OCI-M1 (cell line): Measurements from ENCODE around the gene CFAP77.

ENCODE experiments used
- DNase-seq: peaks from one replicate; lab custom pipeline; 2025; lab: John Stamatoyannopoulos, UW

Gene CFAP77

DNA sequence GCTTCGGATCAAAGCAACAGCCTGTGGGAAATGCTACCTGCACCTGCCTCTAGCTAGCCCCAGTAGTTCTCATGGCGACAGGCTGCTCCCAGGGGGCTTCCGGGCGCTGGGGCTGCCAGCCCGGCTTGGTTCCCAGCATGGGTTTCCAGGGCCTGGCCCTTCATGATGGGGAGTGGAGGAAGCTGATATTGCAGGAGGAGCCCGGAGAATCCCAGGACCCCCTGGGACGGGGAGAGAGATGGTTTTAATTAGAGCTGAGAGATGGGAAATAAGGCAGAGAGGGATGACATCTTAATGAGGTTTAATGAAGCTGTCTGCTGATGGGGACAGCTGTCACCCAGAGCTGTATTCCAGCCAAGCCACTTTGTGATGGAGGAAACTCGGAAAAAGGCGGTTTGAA lies 78.6 kb downstream of the CFAP77 start:
- no peak for DNase-seq

DNA sequence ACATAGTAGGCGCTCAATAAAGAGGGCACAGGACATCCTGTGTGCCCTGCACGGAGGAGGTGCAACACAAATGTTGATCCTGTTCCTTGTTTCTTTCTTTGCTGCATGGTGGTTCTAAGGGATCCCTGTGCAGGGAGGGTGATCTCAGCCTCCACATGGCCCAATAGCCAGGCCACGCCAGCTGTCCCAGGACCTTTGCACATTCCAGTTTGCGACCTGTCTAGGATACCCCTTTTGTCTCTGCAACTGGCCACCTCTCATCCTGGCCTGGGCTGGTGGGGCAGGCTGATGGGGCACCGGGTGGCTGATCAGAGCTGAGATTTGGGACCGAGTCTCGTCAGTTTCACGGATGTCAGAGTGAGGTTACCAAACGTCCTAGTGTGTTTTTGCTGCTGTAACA lies 79.5 kb downstream of the CFAP77 start:
- DNase-seq = no peak

DNA sequence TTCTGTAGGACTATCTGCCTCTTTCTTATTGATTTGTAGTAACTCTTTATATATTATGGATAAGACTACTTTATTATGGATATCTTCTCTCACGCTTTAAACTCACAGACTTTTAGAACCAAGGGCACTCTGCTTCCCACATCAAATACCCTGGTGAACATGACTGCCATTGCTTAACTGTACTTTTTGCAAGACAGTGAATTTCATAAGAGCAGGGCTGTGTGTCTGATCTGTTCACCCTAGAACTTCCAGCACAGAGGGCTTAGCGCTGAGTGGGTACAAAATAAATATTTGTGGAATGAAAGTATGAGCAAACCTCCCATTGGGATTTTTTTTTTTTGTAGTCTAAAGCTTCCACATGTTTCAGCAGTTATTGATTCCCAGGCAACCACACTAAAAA lies 84.8 kb downstream of the CFAP77 start:
- DNase-seq = no peak

DNA sequence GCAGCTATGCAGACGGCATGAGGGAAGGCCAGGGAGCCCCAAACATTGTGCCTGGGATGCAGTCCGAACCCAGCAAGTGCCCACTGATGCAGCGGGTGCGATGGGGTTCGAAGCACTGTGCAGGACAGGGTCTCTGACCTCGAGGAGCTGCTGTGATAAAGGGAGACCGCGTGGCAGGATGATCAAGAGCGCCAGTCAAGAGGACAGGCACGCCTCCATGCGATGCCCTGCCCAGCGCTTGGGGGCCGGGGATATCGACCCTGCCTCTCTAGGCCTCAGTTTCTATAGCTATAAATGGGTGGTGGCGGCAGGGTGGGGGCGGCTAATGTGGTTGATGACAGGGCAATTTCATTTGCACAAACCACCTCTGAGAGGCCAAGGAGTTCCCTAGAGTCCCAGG lies 87.7 kb downstream of the CFAP77 start:
- no peak for DNase-seq

DNA sequence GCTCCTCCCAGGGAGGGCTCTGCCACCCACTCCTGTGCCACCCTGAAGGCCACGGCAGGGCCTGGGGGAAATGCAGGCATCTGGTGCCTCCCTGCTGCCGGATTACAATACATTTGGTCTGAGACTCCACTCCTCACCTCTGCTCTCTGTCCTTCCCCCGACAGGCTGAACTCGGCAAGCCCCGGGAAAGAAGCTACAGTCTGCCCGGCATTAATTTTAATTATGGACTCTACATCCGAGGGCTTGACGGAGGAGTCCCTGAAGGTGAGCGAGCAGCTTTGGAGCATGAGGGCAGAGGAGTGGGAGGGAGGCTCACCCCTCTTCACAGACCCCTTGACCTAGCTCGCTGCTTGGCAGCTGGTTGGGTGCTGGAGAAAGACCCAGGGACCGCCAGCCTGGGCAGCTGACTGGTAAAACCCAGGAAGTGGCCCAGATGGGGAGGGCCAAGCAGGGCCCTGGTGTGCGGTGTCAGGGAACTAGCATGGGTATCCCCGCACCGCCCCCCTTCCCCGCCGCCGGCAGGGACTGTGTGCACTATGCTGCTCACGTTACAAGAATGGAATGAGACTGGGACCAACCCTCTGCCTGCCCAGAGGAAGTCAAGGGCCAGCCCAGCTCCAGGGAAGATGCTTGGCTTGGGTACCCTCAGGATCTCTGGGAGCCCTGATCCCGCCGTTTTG lies 88.7 kb downstream of the CFAP77 start:
- no peak for DNase-seq

DNA sequence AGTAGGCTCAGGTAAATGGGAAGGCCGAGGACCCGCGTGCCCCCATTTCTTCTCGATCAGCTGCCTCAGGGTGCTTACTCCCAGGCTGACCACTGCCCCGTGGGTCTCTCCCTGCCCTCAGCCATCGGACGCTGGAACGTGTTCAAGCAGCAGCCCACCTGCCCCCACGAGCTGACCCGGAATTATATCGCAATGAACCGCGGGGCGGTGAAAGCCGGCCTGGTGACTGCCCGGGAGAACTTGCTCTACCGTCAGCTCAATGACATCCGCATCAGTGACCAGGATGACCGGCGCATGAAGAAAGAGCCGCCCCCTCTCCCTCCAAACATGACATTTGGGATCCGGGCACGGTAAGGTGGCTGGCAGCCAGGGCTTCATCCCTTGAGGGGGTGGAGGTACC lies 89.2 kb downstream of the CFAP77 start:
- no peak for DNase-seq

DNA sequence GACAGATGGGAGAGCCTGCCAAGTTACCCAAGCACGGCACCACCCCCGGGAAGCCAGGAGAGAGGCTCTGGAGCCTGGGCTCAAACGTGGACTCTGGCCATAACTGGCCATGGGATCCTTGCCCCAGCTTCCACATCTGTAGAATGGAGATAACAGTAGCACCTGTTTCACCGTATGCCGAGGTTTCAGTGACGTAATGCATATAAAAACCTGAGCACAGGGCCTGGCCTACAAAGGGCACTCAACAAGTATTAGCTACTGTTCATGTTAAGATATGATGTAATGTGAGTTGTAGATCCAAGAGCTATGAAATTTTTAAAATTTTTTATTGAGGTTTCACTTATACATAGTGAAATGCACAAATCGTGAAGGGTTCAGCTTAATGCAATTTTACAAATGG lies 90.2 kb downstream of the CFAP77 start:
- DNase-seq = no peak

DNA sequence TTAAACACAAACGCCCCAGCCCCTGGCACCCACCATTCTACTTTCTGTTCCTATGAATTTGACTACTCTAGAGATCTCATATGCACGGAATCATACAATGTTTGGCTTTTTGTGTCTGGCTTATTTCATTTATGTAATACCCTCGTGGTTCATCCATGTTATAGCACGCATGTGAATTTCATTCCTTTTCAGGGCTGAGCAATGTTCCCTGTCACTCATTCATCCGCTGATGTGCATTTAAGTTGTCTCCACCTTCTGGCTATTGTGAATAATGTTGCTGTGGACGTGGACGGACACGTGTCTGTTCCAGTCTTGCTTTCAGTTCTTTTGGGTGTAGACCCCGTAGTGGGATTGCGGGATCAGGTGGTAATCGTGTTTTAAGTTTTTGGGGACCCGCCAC lies 92.5 kb downstream of the CFAP77 start:
- DNase-seq = no peak

DNA sequence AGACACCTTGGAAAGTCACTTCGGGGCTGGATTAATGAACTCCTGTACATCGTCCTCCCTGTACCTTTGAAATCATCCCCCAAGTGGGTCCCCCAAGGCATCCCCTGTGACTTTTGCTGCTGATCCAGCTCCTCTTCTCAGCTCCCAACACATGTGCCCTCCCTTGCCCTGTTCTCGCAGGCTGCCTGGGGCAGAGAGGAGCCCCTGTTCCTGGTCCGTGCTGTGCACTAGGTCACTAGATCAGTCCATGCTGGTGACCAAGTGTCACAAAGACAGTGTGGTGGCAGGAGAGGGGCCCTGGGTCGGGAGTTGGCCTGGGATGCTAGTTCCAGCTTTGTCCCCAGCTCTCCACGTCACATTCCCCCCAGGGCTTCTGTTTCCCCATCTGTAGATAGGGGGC lies 93.1 kb downstream of the CFAP77 start:
- DNase-seq = no peak

DNA sequence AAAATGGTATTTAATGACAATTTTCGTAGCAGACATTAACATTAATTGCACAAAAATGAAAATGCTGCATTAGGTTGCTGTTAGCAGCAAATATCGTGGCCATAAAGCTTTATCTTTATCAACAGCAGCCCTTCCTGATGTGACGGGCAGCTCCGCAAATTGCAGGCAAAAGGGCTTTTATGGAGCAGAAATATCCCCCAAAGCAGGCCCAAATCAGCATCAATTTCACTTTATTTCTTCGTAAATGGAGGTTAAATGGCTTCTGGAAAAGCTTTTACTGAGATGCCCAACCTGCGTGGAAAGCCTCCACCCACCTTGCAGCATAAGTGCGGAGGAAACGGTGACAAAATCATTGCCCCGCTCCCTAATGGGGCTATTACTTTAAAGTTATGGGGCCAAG lies 94.5 kb downstream of the CFAP77 start:
- no peak for DNase-seq

DNA sequence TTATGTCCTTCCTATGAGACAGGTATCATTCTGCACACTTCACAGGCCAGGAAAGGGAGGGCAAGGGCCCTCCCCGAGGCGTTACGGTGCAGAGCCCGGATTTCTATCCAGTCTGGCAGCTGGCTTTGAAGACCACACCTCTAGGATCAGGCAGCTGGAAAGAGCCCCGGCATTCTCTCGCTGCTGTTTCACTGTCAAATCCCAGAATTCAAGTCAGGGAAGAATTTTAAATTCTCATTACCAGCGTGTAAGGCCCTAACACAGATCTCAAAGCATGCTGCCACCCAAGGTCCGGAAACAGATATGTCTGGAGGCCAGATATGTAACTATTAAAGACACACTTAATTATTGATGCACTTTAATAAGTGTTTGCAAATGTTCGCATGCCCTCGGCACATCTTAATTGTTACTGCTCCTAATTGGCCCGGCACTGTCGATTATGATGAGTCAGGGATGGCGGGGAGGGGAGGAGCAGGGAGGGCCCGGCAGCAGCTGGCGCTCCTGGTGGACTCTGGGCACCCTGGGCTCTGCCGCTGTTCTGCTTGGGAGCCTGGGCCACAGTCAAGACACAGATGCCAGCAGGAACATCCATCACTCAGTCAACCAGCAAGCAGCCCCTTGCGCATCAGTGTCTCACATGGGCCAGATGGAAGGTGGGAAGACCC lies 96.1 kb downstream of the CFAP77 start:
- DNase-seq = no peak

DNA sequence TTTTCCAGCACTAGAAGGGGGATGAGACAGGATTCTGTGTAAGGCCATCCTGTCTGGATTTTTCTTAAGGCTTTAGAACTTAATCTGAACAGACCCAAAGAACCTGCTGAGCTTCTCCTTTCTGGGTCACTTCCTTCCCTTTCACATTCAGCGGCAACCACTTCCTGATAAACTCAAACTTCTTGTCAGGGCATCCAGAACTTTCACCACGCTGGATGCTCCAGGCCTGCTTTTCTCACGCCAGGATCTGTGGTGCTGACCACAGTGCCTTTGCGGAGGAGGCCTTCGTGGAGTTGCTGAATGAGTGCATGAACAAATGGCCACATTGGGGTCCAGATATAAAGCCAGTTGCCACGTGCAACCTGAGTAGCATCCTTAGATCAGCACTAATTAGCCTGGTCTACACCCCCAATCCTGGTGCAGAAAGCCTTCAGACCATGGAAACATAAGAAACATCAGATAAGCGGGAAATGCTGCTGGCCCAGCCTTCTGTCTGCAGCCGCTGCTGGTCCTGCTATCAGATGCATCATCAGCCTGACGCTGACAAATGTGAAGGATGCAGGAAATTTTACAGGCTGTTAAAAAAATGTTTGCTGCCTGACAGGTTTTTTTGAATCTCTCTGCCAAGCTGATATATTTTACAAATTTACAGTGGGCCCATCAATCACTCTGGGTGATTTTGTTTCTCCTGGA lies 97.1 kb downstream of the CFAP77 start:
- no peak for DNase-seq

DNA sequence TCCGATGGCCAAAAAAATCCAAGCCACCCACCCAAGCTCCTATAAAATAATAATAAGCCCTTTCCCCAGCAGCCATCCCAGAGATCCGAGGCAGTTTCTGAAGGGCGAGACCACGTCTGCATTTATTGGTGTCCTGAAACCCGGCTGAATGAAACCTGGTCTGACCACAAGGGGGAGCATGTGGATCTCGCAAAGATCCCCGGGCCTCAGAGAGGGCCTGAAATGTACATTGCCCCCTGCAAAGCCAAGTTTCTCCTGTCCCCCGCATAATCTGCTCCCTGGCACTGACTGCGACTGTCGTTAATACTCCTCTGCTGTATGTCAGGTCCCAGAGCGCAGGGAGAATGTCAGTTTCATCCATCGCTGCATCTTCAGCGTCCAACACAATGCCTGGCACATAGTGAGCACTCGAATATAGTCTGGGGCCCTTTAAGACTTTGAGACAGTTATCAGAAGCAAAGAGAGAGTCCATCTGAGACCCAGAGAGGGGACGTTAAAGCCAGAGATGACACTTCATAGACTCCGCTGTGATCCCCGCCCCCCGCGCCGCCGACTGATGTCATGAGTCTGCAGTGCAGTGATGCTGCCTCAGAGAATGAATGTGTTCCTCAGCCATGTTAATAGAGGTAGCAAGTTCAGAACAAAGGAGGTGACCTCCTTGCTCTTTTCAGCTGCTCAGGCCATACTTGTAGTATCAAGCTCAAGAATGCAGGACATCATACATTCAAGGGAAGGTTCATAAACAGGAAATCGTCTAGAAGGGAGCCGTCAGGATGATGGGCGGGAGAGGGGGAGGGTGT lies 97.9 kb downstream of the CFAP77 start:
- DNase-seq = peak; percentile 78

DNA sequence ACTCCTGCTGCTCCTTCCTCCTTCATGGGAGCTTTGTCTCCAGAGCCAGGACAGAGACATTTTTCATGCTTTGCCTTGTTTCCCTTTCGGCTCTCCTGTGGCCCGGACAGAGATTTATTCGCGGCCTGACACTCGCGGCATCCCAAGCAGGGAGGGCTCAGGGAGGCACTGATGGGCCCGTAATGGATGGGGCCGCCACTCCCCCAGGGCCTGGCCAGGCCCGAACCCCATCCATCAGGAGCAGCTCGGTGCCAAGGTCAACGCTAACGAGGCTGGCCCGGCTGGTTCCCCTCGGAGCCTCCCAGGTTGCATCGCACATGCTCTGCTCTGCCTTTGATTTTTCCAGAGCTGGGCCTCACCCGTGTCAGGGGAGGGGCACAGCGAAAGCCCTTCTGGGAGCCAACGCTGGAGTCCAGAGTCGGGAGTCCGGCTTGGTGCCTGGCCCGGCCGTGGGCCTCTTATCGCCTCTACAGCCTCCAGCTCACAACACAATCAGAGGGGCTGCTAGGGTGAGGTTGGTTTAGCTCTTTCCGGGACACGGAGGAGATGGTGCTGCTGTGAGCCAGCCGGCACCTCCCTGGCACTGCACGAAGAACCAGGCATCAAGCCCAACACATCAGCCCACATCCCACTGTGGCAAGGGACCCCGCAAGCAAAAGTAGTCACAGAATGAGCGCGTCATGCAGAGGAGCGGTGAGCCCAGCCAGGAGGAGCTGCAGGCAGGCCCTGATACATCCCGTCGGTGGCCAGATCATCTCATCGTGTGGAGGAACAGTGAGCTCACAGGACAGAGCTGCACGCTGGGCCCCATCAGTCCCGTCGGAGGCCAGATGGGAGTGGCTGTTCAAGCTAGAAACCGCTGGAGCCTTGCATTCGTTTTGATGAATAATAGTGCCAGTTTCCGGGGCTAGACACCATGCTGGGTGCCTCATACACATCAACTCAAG lies 100.2 kb downstream of the CFAP77 start:
- DNase-seq = no peak

DNA sequence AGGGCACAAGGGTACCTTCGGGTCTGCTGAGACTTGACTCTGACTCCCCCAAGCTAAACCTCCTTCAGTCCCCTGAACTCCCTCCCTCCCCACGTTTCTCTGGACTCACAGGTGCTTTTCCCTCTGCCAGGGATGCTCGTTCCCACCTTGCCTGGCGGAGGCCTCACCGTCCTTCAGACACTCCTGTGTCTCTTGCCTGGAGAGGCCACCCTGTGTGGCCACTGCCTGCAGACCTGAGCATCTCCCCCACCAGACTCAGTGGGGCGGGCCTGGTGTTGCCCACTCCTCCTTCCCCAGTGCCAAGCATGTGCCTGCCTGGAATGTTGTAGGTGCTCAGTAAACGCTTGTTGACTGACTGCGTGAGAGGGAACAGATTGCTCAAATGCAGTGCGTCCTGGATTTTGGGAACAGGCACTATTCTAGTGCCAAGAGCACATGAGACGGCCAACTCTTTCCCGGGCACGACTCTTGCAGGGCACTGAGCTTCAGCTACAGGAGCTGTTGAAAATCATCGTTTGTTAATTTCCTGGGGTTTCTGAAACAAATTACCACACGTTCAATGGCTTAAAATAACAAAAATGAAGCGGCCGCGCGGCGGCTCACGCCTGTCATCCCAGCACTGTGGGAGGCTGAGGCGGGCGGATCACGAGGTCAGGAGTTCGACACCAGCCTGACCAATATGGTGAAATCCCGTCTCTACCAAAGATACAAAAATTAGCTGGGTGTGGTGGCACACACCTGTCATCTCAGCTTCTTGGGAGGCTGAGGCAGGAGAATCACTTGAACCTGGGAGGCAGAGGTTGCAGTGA lies 101.4 kb downstream of the CFAP77 start:
- DNase-seq = no peak

DNA sequence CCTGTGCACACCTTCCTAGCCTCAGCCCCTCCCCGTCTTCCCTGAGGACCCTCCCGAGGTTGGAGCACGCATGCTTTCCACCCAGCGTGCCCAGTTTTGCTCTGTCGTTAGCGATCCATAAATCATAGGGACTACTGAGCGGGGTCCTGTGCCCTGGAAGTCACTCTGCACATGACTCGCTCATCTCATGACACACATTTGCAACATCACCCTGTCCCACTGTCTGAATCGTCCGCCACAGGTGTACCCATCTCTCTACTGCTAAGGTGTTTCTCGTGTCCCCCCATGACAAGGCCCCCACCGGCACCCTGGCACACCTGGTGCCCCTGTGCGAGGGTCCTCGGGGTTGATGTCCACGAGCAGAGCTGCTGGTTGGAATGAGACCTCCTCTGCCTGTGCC lies 103.4 kb downstream of the CFAP77 start:
- DNase-seq = no peak

DNA sequence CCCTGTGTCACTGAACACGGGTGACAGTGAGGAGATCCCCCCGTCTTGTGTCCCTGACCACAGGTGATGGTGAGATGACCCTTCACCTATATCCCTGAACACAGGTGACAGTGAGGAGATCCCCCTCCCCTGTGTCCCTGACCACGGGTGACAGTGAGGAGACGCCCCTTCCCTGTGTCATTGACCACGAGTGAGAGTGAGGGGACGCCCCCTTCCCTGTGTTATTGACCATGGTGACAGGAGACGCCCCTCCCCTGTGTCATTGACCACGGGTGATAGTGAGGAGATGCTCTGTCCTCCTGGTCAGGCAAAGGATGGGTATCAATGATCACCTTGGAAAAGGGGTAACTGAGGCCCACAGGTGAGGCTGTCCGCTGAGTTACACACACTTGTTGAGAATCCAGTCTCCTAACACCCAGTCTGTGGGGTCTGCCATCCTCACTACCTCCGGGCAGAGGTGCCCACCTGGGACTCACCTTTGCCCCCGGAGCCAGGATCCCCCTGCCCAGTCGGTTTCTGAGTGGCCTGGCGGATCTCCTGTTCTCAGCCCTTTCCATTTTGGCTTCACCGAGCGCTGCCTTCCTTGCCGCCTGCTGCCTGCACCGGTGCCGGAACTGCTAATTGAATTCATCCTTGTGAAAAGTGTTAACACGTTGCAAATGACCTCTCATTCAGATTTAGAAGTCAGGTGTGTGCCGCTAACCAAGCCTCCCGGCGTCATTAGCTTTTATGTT lies 104.2 kb downstream of the CFAP77 start:
- no peak for DNase-seq

DNA sequence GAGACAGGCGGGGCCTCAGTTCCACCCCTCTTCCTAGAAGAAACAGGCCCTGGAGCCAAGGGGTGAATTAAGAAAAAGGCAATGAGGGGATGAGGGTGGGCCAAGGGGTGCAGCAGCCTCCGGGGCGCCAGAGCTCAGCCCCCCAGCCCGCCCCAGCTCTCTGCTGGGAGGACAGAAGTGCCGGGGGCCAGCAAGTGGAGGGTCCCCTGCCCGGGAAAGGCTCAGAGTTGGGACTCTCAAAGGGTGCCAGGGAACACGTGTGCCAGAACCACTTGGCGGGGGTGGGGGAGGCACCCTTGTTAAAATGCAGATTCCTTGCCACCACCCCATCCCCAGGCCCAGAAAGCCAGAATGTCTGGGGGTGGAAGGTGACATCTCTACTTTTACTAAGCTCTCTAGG lies 104.8 kb downstream of the CFAP77 start:
- no peak for DNase-seq

DNA sequence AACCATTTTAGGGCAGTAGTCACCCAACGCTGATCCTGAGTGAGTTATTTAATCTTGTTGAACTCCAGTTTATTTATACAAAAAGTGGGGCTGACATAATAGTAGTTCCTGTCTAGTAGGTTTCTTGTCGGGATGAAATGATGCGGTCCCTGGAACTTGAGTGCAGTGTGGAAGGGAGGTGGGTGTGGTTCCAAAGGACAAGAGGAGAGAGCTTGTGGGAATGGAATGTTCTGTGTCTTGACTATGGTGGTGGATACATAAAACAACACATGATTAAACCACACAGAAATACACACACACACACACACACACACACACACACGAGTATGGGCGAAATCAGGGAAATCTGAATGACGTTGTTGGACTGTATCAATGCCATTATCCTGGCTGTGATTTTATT lies 106.3 kb downstream of the CFAP77 start:
- no peak for DNase-seq

DNA sequence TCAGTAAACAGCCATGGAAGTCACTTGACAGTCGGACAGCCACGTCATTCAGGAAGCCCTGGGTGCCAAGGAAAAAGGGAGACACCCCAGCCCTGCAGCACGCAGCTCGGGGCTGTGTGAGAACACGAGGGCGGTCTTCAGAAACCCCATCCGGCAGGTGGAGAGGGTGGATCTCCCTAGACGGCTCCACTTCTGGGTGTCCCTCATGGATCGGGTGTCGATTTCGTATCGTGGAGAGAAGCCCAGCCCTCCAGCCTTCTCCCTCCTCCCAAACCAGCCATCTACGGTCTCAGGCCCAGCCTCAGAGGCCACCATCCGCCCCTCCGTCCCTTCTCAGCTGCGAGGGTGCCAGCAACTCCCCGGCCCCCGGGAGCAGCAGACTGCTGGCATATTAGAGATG lies 106.9 kb downstream of the CFAP77 start:
- DNase-seq = no peak
